Measurements from ENCODE around the gene TMEM89.
A peak's percentile ranks its signal among the peaks of the same experiment; 100 is the strongest.

Gene TMEM89

DNA sequence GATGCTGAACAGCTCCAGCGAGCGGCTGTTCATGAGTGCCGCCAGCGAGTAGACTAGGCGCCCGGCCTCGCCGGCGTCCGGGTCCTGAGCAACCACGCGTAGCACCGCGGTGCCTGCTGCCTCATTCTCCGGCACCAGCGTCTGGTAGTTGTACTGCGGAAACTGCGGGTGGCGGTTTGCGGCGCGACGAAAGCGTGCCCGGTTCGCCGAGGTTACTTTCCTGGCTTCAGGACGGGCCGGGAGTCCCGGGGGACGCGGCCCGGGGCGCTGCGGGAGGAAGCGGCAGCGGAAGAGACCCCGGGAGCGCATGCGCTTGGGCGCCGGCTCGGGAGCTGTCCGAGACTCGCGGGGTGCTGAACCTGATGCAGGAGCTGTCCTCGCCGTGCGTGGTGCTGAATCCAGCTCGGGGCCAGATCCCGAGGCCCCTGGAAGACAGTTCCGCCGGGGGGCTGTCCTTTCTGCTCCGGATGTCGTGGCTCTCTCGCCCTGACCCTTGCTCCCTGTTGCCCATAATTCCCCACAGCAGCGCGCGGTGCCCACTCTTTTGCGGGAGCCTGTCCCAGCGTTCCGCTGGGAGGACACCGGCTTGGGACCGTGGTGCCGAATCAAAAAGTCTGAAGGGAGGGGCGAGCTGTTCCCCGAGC is 40.1 kb upstream of the TMEM89 start (continued):
- TF ChIP-seq ZNF394 (tag by site-specific recombination; IDR thresholded peaks at IDR 0.05; ENCODE audit: borderline replicate concordance) (0 out of 2 replicates have a peak, but pooled peaks have one; percentile 16), ZNF211 (tag by site-specific recombination; IDR thresholded peaks at IDR 0.05; ENCODE audit: low read depth) (no peak), ZNF133 (tag by site-specific recombination; IDR thresholded peaks at IDR 0.05) (no peak), ZNF658 (tag by site-specific recombination; IDR thresholded peaks at IDR 0.05) (no peak), ZNF423 (tag by site-specific recombination; IDR thresholded peaks at IDR 0.05) (no peak), ZNF391 (tag by site-specific recombination; IDR thresholded peaks at IDR 0.05; ENCODE audit: borderline replicate concordance, low read depth) (no peak), ZNF280C (tag by site-specific recombination; IDR thresholded peaks at IDR 0.05) (no peak), ZSCAN16 (tag by site-specific recombination; IDR thresholded peaks at IDR 0.05) (no peak), ZNF596 (tag by site-specific recombination; IDR thresholded peaks at IDR 0.05) (no peak), ZNF335 (tag by site-specific recombination; conservative IDR thresholded peaks at IDR 0.05) (peak; percentile 45; the same call in 1 of the 2 replicates), ZNF223 (tag by site-specific recombination; IDR thresholded peaks at IDR 0.05) (no peak), KLF1 (tag by site-specific recombination; IDR thresholded peaks at IDR 0.05) (no peak), PRDM10 (tag by site-specific recombination; IDR thresholded peaks at IDR 0.05) (no peak), HOXC10 (CRISPR knock-in tag; IDR thresholded peaks at IDR 0.05) (peak; percentile 98), ZNF174 (tag by site-specific recombination; IDR thresholded peaks at IDR 0.05) (no peak), ZNF341 (tag by site-specific recombination; IDR thresholded peaks at IDR 0.05; ENCODE audit: low read depth) (no peak; the same call in 1 of the 2 replicates), ZNF624 (tag by site-specific recombination; IDR thresholded peaks at IDR 0.05) (no peak), ZNF449 (tag by site-specific recombination; IDR thresholded peaks at IDR 0.05) (no peak), ZNF362 (tag by site-specific recombination; IDR thresholded peaks at IDR 0.05) (no peak), ZNF140 (tag by site-specific recombination; IDR thresholded peaks at IDR 0.05) (no peak), ZNF544 (tag by site-specific recombination; IDR thresholded peaks at IDR 0.05) (no peak), ZNF324 (tag by site-specific recombination; IDR thresholded peaks at IDR 0.05) (no peak), ZNF785 (tag by site-specific recombination; IDR thresholded peaks at IDR 0.05) (no peak), ZNF629 (tag by site-specific recombination; IDR thresholded peaks at IDR 0.05) (peak; percentile 35; the same call in 1 of the 2 replicates), ZNF175 (tag by site-specific recombination; IDR thresholded peaks at IDR 0.05) (no peak), HIC1 (tag by site-specific recombination; IDR thresholded peaks at IDR 0.05) (no peak), ZNF670 (tag by site-specific recombination; IDR thresholded peaks at IDR 0.05; ENCODE audit: low read depth) (no peak), ZNF654 (tag by site-specific recombination; IDR thresholded peaks at IDR 0.05; ENCODE audit: low read depth) (no peak)
- TF ChIP-seq, protein P1, sequence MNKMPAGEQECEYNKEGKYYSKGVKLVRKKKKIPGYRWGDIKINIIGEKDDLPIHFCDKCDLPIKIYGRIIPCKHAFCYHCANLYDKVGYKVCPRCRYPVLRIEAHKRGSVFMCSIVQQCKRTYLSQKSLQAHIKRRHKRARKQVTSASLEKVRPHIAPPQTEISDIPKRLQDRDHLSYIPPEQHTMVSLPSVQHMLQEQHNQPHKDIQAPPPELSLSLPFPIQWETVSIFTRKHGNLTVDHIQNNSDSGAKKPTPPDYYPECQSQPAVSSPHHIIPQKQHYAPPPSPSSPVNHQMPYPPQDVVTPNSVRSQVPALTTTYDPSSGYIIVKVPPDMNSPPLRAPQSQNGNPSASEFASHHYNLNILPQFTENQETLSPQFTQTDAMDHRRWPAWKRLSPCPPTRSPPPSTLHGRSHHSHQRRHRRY (tag by site-specific recombination; IDR thresholded peaks at IDR 0.05): no peak

All from HEK293 (cell line).